Non-pigmented ciliary epithelial cell (primary cell): ENCODE results near the gene RHCG.
"Not testable (repeated sequence)": the region's sequence is repeated elsewhere in the genome, so short reads cannot be mapped to it uniquely, and the experiment has no call there.

ENCODE experiments used
- DNase-seq: peaks from one replicate; pipeline ENCODE4 v3.0.0-alpha.2; 2010; ENCODE audit warnings: low read depth

RHCG gene

GRCh38 chr15:89477411-89478242 lies 18.8 kb downstream of the RHCG start:
- no peak for DNase-seq

- DNase-seq = no peak
Observed at GRCh38 chr15:89475661-89476060, 20.7 kb downstream of the RHCG start.

GRCh38 chr15:89472785-89473256 lies 23.6 kb downstream of the RHCG start:
- peak; percentile 13 for DNase-seq

GRCh38 chr15:89469426-89470096 lies 26.8 kb downstream of the RHCG start:
- DNase-seq = no peak

- DNase-seq = not testable (repeated sequence)
Observed at GRCh38 chr15:89468813-89469212, 27.6 kb downstream of the RHCG start.

GRCh38 chr15:89463113-89463512 lies 33.3 kb downstream of the RHCG start:
- DNase-seq = no peak

- no peak for DNase-seq
Observed at GRCh38 chr15:89462198-89462912, 34.0 kb downstream of the RHCG start.

GRCh38 chr15:89461386-89461785 lies 35.0 kb downstream of the RHCG start:
- DNase-seq = no peak

GRCh38 chr15:89460048-89460447 lies 36.3 kb downstream of the RHCG start:
- DNase-seq = no peak

- no peak for DNase-seq
Observed at GRCh38 chr15:89459271-89460038, 36.9 kb downstream of the RHCG start.

GRCh38 chr15:89458440-89458839 lies 37.9 kb downstream of the RHCG start:
- no peak for DNase-seq

GRCh38 chr15:89457086-89457485 lies 39.3 kb downstream of the RHCG start:
- no peak for DNase-seq

- DNase-seq = no peak
Observed at GRCh38 chr15:89455535-89455934, 40.8 kb downstream of the RHCG start.

GRCh38 chr15:89452330-89452836 lies 44.0 kb downstream of the RHCG start:
- no peak for DNase-seq

GRCh38 chr15:89451846-89452245 lies 44.5 kb downstream of the RHCG start:
- no peak for DNase-seq

GRCh38 chr15:89450076-89451006 lies 46.0 kb downstream of the RHCG start:
- no peak for DNase-seq

GRCh38 chr15:89448825-89449224 lies 47.6 kb downstream of the RHCG start:
- no peak for DNase-seq

GRCh38 chr15:89447676-89448075 lies 48.7 kb downstream of the RHCG start:
- DNase-seq = no peak

- no peak for DNase-seq
Observed at GRCh38 chr15:89446255-89446891, 50.0 kb downstream of the RHCG start.

GRCh38 chr15:89445518-89445917 lies 50.9 kb downstream of the RHCG start:
- DNase-seq = no peak
